ENCODE results near the gene FSTL4. TPM values are rescaled to one million over a fixed set of nuclear protein-coding genes. Genes with fewer than 3 reads are reported as not detected.

The FSTL4 gene
- total and polyA plus RNA-seq, 2 of the 4 experiments (the other 2 are of a cell fraction), result 0.18 TPM; not detected in 1

DNA sequence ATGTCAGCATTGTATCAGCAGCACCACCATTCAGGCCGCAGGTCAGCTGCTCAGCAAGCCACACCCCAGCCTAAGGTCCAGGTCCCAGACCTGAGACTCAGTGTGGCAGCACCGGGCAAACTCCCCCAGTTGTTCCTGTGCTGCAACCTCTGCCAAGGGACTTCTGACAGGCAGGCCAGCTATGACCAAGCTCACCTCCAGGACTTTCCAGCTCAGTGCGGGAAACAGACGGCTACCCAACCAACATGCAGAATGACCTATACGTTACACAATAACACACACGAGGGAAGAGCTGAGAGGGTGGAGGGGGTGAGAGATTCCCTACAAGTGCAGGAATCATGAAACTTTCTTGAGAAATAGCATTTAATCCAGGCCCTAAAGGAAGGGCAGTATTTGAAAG, 143.7 kb downstream of the FSTL4 start:
- Histone ChIP-seq H2BK120ac (ENCODE audit: low read depth, low read length) (no peak overlapping the region), H2BK15ac (ENCODE audit: low read depth, low read length) (no peak overlapping the region), H4K91ac (ENCODE audit: insufficient read depth, low read depth, low read length) (no peak overlapping the region), H3K14ac (replicated peaks; ENCODE audit: low read depth, low read length) (no peak overlapping the region), H3K36me3 (ENCODE audit: control insufficient read depth, insufficient read depth, low read length) (no peaks in the 10 kb centered on the region), H3K4ac (ENCODE audit: low read depth, low read length) (no peak overlapping the region), H2AFZ (replicated peaks; ENCODE audit: low read length, poor library complexity) (no peak overlapping the region), H3K18ac (ENCODE audit: low read depth, low read length) (no peak overlapping the region), H3K56ac (ENCODE audit: extremely low read depth, insufficient read depth, low read length) (no peak overlapping the region), H3K27ac (ENCODE audit: insufficient read depth, low read length) (no peak overlapping the region), H2AK9ac (replicated peaks; ENCODE audit: low read depth, low read length, poor library complexity) (no peak overlapping the region), H3K23ac (ENCODE audit: low read depth, low read length) (no peak overlapping the region), H3K4me2 (ENCODE audit: low read depth, low read length) (no peak overlapping the region), H2BK5ac (ENCODE audit: low read depth, low read length, poor library complexity, severe bottlenecking) (no peak overlapping the region), H3K4me3 (ENCODE audit: insufficient read depth, low read depth, low read length) (no peak overlapping the region), H3K79me1 (ENCODE audit: low read depth in 1 of 2, low read length in 2 of 2) (no peaks in the 10 kb centered on the region), H3K9me3 (ENCODE audit: control insufficient read depth, insufficient read depth, low read length) (no peaks in the 10 kb centered on the region), H4K5ac (ENCODE audit: low read depth, low read length) (no peak overlapping the region), H2BK20ac (ENCODE audit: low read depth, low read length) (no peak overlapping the region), H3K27me3 (ENCODE audit: control insufficient read depth, insufficient read depth, low read length) (peaks cover 2% of the 10 kb centered on the region), H3K9me1 (ENCODE audit: insufficient read depth, low read length) (peaks cover 3% of the 10 kb centered on the region; the same call in 1 of the 2 replicates), H4K20me1 (ENCODE audit: insufficient read depth, low read length) (no peaks in the 10 kb centered on the region), H4K8ac (ENCODE audit: low read depth in 2 of 2, low read length in 2 of 2) (no peak overlapping the region), H3K9ac (ENCODE audit: low read depth, low read length) (no peak overlapping the region), H2AK5ac (ENCODE audit: low read depth, low read length) (no peak overlapping the region), H3K4me1 (ENCODE audit: control insufficient read depth, insufficient read depth, low read length) (no peaks in the 10 kb centered on the region)
- WGBS, 2 experiments (ENCODE audit: extremely low coverage in 2 of 2, insufficient read length in 1 of 2), result 71% methylated on average over 1 of the region's 6 CpGs; no CpG with 5 or more reads in 1 of the 2 experiments
- BruUV-seq (replicated peaks), result no TSS peak
- no peak for DNase-seq
- ChIA-PET CTCF (no interaction called here), POLR2A (ENCODE audit: unreplicated experiment) (no interaction called here)
- in situ Hi-C loops (cut with MboI; ENCODE audit: low sequenced_read_pairs) (no loop called here), dilution Hi-C loops (cut with HindIII; ENCODE audit: low sequenced_read_pairs, unreplicated experiment) (no loop called here), intact Hi-C loops (cut with micrococcal nuclease) (no loop called here)
- ATAC-seq (ENCODE audit: low read depth), result no peak
- no peak for TF ChIP-seq USF2 (IDR thresholded peaks at IDR 0.05; ENCODE audit: low read depth, low read length)
- TF ChIP-seq MXI1 (IDR thresholded peaks at IDR 0.05; ENCODE audit: borderline replicate concordance, low read depth, low read length), result no peak
- no peak for TF ChIP-seq MAFK (IDR thresholded peaks at IDR 0.05; ENCODE audit: low read depth, low read length)
- TF ChIP-seq RAD21 (IDR thresholded peaks at IDR 0.05; ENCODE audit: low read length), result no peak
- no peak for TF ChIP-seq POLR2A (IDR thresholded peaks at IDR 0.05; ENCODE audit: low read depth, low read length)
- no peak for TF ChIP-seq NFE2L2 (IDR thresholded peaks at IDR 0.05; ENCODE audit: low read depth, low read length)
- no peak for TF ChIP-seq ELK1 (IDR thresholded peaks at IDR 0.05; ENCODE audit: borderline replicate concordance, low read depth, low read length)
- no peak for TF ChIP-seq CTCF (conservative IDR thresholded peaks at IDR 0.05; ENCODE audit: low read depth, low read length)
- no peak for TF ChIP-seq BHLHE40 (IDR thresholded peaks at IDR 0.05; ENCODE audit: low read depth, low read length)
- TF ChIP-seq CHD1 (IDR thresholded peaks at IDR 0.05; ENCODE audit: low read depth, low read length), result no peak
- TF ChIP-seq FOS (IDR thresholded peaks at IDR 0.05; ENCODE audit: low read depth, low read length), result no peak
- TF ChIP-seq SMC3 (IDR thresholded peaks at IDR 0.05; ENCODE audit: low read depth, low read length), result no peak
- TF ChIP-seq RFX5 (IDR thresholded peaks at IDR 0.05; ENCODE audit: low read depth, low read length), result no peak
- TF ChIP-seq CEBPB (IDR thresholded peaks at IDR 0.05; ENCODE audit: low read depth, low read length), result no peak
- no peak for TF ChIP-seq MAZ (IDR thresholded peaks at IDR 0.05; ENCODE audit: borderline replicate concordance, low read depth, low read length)
- no peak for TF ChIP-seq RCOR1 (IDR thresholded peaks at IDR 0.05; ENCODE audit: insufficient replicate concordance, low read length)

All from IMR-90 (cell line).